GM12874 (cell line): ENCODE data around the gene PICK1.

Experiments used
- TF ChIP-seq, protein P1 (sequence below): IDR thresholded peaks from 2 replicates; pipeline ENCODE4 v1.5.1; 2011; ENCODE audit warnings: low read depth, mild to moderate bottlenecking, control low read depth, low read length, moderate library complexity; ENCODE audit not compliant: insufficient read depth

The PICK1 gene

GRCh38 chr22:38050720-38051119, 6.5 kb upstream of the PICK1 start:
- TF ChIP-seq, protein P1, sequence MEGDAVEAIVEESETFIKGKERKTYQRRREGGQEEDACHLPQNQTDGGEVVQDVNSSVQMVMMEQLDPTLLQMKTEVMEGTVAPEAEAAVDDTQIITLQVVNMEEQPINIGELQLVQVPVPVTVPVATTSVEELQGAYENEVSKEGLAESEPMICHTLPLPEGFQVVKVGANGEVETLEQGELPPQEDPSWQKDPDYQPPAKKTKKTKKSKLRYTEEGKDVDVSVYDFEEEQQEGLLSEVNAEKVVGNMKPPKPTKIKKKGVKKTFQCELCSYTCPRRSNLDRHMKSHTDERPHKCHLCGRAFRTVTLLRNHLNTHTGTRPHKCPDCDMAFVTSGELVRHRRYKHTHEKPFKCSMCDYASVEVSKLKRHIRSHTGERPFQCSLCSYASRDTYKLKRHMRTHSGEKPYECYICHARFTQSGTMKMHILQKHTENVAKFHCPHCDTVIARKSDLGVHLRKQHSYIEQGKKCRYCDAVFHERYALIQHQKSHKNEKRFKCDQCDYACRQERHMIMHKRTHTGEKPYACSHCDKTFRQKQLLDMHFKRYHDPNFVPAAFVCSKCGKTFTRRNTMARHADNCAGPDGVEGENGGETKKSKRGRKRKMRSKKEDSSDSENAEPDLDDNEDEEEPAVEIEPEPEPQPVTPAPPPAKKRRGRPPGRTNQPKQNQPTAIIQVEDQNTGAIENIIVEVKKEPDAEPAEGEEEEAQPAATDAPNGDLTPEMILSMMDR, result no peak

GRCh38 chr22:38051261-38051660, 5.9 kb upstream of the PICK1 start:
- TF ChIP-seq, protein P1, result no peak

DNA sequence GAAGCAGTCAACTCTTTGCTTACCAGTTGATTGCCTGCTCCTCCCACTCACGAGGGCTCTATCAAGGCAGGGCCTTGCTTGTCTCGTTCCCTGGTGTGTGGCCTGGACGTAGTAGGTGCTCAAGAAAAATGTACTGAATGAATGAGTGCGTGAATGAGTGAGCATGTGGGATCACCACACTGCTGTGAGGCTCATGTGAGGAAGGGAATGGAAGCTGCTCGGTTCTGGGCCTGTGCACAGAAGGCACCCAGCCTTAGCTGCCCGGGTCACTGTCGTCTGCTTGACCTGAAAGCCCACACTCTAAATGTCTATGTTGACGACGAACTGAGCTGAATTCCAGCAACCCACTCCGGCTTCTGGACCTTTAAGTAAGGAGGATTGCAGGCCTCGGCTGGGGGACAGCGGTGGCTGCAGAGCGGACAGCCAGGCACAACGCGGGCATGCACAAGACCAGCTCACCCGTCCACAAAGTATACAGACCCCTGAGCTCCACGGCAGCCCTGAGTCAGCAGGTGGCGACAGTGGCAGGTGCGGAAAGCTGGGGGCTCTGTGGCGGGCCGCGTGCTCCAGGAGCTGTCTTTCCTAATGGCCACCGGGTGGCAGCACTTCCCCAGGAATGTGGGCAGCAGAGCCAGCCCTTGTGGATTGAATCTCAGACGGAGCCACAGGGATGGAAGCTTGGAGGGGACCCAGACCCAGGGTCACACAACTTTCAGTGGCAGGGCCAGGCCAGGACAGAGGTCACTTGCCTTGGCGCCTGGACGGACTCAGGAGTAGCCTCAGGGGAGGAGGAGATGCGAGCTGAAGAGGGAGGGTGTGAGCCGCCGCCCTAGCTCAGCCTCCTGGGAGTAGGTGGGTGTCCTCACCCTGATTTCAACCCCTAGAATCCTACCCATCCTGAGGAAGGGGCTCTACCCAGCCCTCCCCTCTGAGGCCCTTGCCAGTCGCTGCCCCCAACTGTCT, 5.0 kb upstream of the PICK1 start:
- TF ChIP-seq, protein P1, result peak; percentile 91

GRCh38 chr22:38062791-38063190, 5.6 kb downstream of the PICK1 start:
- TF ChIP-seq, protein P1, result no peak

GRCh38 chr22:38065539-38065938, 8.3 kb downstream of the PICK1 start:
- TF ChIP-seq, protein P1, result no peak

GRCh38 chr22:38066381-38067027, 9.3 kb downstream of the PICK1 start:
- TF ChIP-seq, protein P1, result no peak

DNA sequence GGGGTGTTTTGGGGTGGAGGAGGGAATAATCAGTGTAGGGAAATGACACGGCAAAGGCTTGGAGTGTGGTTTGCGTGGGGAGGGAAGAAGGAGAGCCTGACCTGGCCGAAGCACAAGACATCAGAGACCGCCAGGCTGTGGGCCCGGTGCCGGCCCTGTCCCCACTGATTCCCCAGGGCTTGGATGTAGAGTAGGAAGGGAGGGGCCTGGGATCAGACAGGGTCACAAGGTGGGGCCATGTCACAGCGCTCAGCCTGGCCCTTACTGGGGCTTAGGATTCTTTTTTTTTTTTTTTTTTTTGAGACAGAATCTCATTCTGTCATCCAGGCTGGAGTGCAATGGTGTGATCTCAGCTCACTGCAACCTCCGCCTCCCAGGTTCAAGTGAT, 9.8 kb downstream of the PICK1 start:
- TF ChIP-seq, protein P1, result no peak
